Measurements from ENCODE around the gene CD300LG. TPM values are rescaled to one million over a fixed set of nuclear protein-coding genes. Genes with fewer than 3 reads are reported as not detected.
"Not testable (repeated sequence)": the region's sequence is repeated elsewhere in the genome, so short reads cannot be mapped to it uniquely, and the experiment has no call there.

Gene CD300LG
- total RNA-seq, 1 donor from 2014 or later, result not detected

DNA sequence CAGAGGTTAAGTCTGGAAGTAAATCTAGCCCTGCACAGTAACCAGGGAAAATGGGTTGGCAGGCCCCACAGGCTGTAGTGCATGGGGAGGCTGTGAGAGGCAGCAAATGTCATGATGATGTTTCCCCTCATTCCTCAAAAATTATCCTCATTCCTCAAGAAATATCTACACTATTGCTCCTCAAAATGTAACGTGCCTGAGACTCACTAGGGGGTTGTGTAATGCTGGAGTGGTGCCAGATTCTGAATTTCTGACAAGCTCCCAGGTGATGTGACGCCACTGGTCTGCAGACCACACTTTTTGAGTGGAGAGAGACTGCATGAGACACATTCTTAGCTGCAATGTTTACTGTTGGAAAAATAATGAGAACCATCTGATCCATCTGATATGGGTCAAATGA lies 12.9 kb upstream of the CD300LG start:
- TF ChIP-seq, protein P1, sequence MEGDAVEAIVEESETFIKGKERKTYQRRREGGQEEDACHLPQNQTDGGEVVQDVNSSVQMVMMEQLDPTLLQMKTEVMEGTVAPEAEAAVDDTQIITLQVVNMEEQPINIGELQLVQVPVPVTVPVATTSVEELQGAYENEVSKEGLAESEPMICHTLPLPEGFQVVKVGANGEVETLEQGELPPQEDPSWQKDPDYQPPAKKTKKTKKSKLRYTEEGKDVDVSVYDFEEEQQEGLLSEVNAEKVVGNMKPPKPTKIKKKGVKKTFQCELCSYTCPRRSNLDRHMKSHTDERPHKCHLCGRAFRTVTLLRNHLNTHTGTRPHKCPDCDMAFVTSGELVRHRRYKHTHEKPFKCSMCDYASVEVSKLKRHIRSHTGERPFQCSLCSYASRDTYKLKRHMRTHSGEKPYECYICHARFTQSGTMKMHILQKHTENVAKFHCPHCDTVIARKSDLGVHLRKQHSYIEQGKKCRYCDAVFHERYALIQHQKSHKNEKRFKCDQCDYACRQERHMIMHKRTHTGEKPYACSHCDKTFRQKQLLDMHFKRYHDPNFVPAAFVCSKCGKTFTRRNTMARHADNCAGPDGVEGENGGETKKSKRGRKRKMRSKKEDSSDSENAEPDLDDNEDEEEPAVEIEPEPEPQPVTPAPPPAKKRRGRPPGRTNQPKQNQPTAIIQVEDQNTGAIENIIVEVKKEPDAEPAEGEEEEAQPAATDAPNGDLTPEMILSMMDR (IDR thresholded peaks at IDR 0.05), result no peak
- intact Hi-C loops (cut with micrococcal nuclease), result loop anchor here (5.0 kb wide), 1 partner anchor 52 kb away; the partner anchor contains the start of gene CFAP97D1
- no peaks in the 10 kb centered on the region for H3K9me3 Mint-ChIP-seq
- peaks cover 10% of the 10 kb centered on the region for H3K4me1 Mint-ChIP-seq
- ATAC-seq (ENCODE audit: low read depth), result no peak
- POLR2A ChIA-PET, result no interaction called here
- H3K36me3 Mint-ChIP-seq (ENCODE audit: low read depth), result no peaks in the 10 kb centered on the region
- no peak overlapping the region for H3K27ac Mint-ChIP-seq
- H3K4me3 Mint-ChIP-seq, result peak overlapping the region; percentile 81
- CTCF ChIA-PET, result no interaction called here
- DNase-seq, result no peak
- peaks cover 53% of the 10 kb centered on the region for H3K27me3 Mint-ChIP-seq

DNA sequence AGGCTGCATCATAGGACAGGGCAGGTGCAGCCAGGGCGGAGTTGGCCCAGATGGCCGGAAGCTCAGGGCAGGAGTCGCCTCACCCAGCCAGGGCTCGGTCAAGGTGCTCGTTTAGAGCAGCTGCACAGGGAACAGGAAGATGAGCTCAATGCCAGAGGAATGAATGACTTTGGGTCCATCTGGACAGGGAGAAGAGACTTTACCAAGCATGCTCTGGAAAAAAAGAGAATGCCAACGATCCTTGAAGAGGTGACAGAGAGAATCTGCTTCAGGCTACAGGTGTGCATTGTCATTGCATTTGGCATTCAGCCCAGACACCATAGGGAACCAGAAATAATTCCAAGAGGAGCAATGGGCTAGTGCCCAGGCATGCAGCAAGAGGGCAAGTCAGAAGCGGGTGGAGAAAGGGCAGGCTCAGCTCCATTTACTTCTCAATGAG lies 7.3 kb upstream of the CD300LG start:
- Mint-ChIP-seq H3K36me3 (ENCODE audit: low read depth) (no peaks in the 10 kb centered on the region), H3K4me1 (no peaks in the 10 kb centered on the region), H3K4me3 (no peak overlapping the region), H3K9me3 (no peaks in the 10 kb centered on the region), H3K27me3 (peaks cover 16% of the 10 kb centered on the region), H3K27ac (no peak overlapping the region)
- intact Hi-C loops (cut with micrococcal nuclease), result no loop called here
- no peak for ATAC-seq (ENCODE audit: low read depth)
- CTCF ChIA-PET, result no interaction called here
- POLR2A ChIA-PET, result no interaction called here
- TF ChIP-seq, protein P1 (IDR thresholded peaks at IDR 0.05), result no peak
- DNase-seq, result no peak

DNA sequence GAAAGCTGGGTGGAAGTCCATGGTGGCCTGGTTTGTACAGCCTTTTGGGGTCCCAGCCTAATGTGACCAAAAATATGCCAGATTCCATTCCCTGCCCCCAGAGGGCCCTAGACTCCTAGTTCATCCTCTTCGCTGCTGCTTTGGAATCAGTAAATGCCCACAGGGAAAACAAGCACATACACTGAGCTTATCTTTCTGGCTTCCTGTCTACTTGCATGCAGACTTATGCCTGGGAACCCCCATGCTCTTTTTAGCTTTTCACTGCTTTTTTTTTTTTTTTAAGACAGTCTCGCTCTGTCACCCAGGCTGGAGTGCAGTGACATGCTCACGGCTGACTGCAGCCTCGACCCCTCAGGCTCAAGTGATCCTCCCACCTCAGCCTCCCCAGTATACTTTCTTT lies 6.2 kb upstream of the CD300LG start:
- no peaks in the 10 kb centered on the region for H3K36me3 Mint-ChIP-seq (ENCODE audit: low read depth)
- no peak overlapping the region for H3K4me3 Mint-ChIP-seq
- no peaks in the 10 kb centered on the region for H3K9me3 Mint-ChIP-seq
- ATAC-seq (ENCODE audit: low read depth) (no peak), DNase-seq (no peak)
- no peaks in the 10 kb centered on the region for H3K4me1 Mint-ChIP-seq
- intact Hi-C loops (cut with micrococcal nuclease), result no loop called here
- POLR2A ChIA-PET, result no interaction called here
- CTCF ChIA-PET, result no interaction called here
- peaks cover 11% of the 10 kb centered on the region for H3K27me3 Mint-ChIP-seq
- H3K27ac Mint-ChIP-seq, result no peak overlapping the region
- TF ChIP-seq, protein P1 (IDR thresholded peaks at IDR 0.05), result no peak

DNA sequence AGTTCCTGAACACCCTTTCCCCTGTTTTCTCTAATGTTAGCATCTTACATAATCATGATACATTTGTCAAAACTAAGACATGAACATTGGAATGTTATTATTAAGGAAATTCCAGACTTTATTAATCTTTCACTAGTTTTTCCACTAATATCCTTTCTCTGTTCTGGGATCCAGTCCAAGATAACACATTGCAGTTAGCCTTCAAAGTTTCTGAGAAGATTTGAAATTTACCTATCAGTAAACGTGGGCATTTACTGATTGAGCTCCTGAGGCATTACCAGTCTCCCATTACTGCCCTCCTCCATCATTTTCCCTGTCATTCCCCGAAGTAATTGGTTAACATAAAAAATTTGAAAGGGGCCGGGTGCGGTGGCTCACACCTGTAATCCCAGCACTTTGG lies 5.7 kb upstream of the CD300LG start:
- ATAC-seq (ENCODE audit: low read depth) (no peak), DNase-seq (no peak)
- intact Hi-C loops (cut with micrococcal nuclease), result no loop called here
- peaks cover 7% of the 10 kb centered on the region for H3K27me3 Mint-ChIP-seq
- no peak overlapping the region for H3K27ac Mint-ChIP-seq
- TF ChIP-seq, protein P1 (IDR thresholded peaks at IDR 0.05), result no peak
- no peaks in the 10 kb centered on the region for H3K36me3 Mint-ChIP-seq (ENCODE audit: low read depth)
- ChIA-PET CTCF (no interaction called here), POLR2A (no interaction called here)
- no peaks in the 10 kb centered on the region for H3K4me1 Mint-ChIP-seq
- H3K4me3 Mint-ChIP-seq, result no peak overlapping the region
- no peaks in the 10 kb centered on the region for H3K9me3 Mint-ChIP-seq

DNA sequence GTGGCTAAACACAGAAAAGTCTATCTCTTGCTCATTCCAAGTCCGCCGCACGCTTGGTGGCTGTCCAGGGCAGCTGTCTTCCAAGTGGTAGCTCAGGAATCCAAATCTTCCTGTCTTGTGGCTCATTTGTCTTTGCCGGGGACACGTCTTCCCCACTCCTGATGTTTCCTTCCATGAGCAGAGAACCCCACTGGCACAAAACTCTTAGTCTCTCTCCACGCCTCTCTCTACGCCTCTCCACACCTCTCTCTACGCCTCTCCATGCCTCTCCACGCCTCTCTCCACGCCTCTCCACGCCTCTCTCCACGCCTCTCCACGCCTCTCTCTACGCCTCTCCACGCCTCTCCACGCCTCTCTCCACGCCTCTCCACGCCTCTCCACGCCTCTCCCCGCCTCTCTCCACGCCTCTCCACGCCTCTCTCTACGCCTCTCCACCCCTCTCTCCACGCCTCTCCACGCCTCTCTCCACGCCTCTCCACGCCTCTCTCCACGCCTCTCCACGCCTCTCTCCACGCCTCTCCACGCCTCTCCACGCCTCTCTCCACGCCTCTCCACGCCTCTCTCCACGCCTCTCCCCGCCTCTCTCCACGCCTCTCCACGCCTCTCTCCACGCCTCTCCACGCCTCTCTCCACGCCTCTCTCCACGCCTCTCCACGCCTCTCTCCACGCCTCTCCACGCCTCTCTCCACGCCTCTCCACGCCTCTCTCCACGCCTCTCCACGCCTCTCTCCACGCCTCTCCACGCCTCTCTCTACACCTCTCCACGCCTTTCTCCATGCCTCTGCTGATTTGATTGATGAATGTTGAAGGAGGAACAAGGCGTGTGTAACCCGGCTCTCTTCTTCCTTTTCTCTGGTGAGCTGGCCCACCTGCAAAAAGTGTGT lies 4.6 kb upstream of the CD300LG start:
- POLR2A ChIA-PET; intact Hi-C loops (cut with micrococcal nuclease); DNase-seq; H3K4me3 Mint-ChIP-seq; H3K4me1 Mint-ChIP-seq; H3K27me3 Mint-ChIP-seq; H3K27ac Mint-ChIP-seq; H3K9me3 Mint-ChIP-seq; ATAC-seq (ENCODE audit: low read depth); H3K36me3 Mint-ChIP-seq (ENCODE audit: low read depth): not testable (repeated sequence)
- CTCF ChIA-PET, result interaction anchor here (1.4 kb wide), 1 partner anchor 35 kb away, joined by 4 read pairs; no protein-coding TSS in a partner anchor
